Esophagus muscularis mucosa (tissue), 4 donors: ENCODE data around the gene ACER3. TPM values are rescaled to one million over a fixed set of nuclear protein-coding genes. Genes with fewer than 3 reads are reported as not detected.

Source experiments
- DNase-seq: peaks from one replicate; pipeline ENCODE4 v3.0.0-alpha.2; 2017; ENCODE audit errors: extremely low spot score
- H3K27ac ChIP-seq, 4 donors: fragments of 200-600 bp; sonication (generic); replicated peaks in 1 of 4; 1 replicate in 3 of 4; 2 replicates in 1 of 4; pipeline ENCODE4 v1.5.1; 2016 to 2019; ENCODE audit warnings: mild to moderate bottlenecking in 1 of 4
- H3K27me3 ChIP-seq, 4 donors: fragments of 200-600 bp; sonication (generic); one replicate each; pipeline versions ENCODE4 v1.5.1 to v1.6.0; 2016 to 2019
- H3K36me3 ChIP-seq, 4 donors: fragments of 200-600 bp; sonication (generic); one replicate each; pipeline ENCODE4 v1.5.1; 2016 to 2019
- H3K4me1 ChIP-seq, 4 donors: fragments of 200-600 bp; sonication (generic); one replicate each; pipeline ENCODE4 v1.5.1; 2016 to 2019
- H3K4me3 ChIP-seq, 4 donors: fragments of 200-600 bp; sonication (generic); 1 replicate in 2 of 4; 2 replicates in 2 of 4; pipeline ENCODE4 v1.5.1; 2016 to 2019; ENCODE audit warnings: mild to moderate bottlenecking in 4 of 4, moderate library complexity in 1 of 4
- H3K9me3 ChIP-seq, 4 donors: fragments of 200-600 bp; sonication (generic); 1 replicate in 3 of 4; 2 replicates in 1 of 4; pipeline ENCODE4 v1.5.1; 2016 to 2019
- CTCF ChIP-seq, 3 experiments: fragments of 200-600 bp in 2 of 3; fragments of 450-650 bp in 1 of 3; sonication (generic) in 2 of 3; IDR thresholded peaks; one replicate each; pipeline ENCODE4 v1.5.1; 2017 to 2019; ENCODE audit warnings: antibody characterized with exemption in 3 of 3, mild to moderate bottlenecking in 2 of 3, moderate library complexity in 1 of 3
- EP300 ChIP-seq: sonication (generic); formaldehyde crosslinking; IDR thresholded peaks from one replicate; pipeline ENCODE4 v1.6.1; 2017; ENCODE audit warnings: antibody characterized with exemption
- POLR2A ChIP-seq: fragments of 450-650 bp; IDR thresholded peaks from one replicate; pipeline ENCODE4 v1.6.1; 2017; ENCODE audit warnings: antibody characterized with exemption, moderate library complexity, mild to moderate bottlenecking, low read depth
- POLR2AphosphoS5 ChIP-seq, 2 donors: sonication (generic); formaldehyde crosslinking; IDR thresholded peaks; one replicate each; pipeline ENCODE4 v1.6.1; 2017; ENCODE audit warnings: antibody characterized with exemption in 2 of 2
- WGBS: methylation state at CpG from one replicate; pipeline ENCODE4 v1.1.5; 2018; 5-methylcytosine and 5-hydroxymethylcytosine counted together
- intact Hi-C: fragments of 100-400 bp; cut with DNase I; formaldehyde crosslinking; loops from one replicate; pipeline ENCODE4 v1.15.1; 2023
- total RNA-seq, 4 donors: library from RNA; depleted of rRNA; stranded (reverse); fragments of >200 nt; gene quantifications; one replicate each; pipeline versions ENCODE4 v1.1.0 to v1.2.1, GENCODE V29; 2016

The ACER3 gene
- total RNA-seq, 4 donors from 2014 or later: 10.5 to 12.8 (median 11.2) TPM

- Histone ChIP-seq H3K4me1 (peaks cover 13 to 28% (median 26%) of the 10 kb centered on the region in 4 donors), H3K36me3 (no peaks in the 10 kb centered on the region), H3K9me3 (no peaks in the 10 kb centered on the region), H3K27me3 (peaks cover 0 to 11% (median 0%) of the 10 kb centered on the region in 4 donors), H3K27ac (no peak overlapping the region), H3K4me3 (no peak overlapping the region)
- intact Hi-C loops: no loop called here
- TF ChIP-seq POLR2AphosphoS5 (IDR thresholded peaks at IDR 0.05): no peak
- no peak for TF ChIP-seq CTCF (IDR thresholded peaks at IDR 0.05)
- TF ChIP-seq EP300: no peak
- no peak for TF ChIP-seq POLR2A
- WGBS: 76% methylated on average over 3 of the region's 3 CpGs
- no peak for DNase-seq
Observed at GRCh38 chr11:76838678-76839068, 22.0 kb upstream of the ACER3 start.

GRCh38 chr11:76839311-76839710 is 21.4 kb upstream of the ACER3 start:
- WGBS: 63% methylated on average over 1 of the region's 1 CpG
- H3K36me3 ChIP-seq: no peaks in the 10 kb centered on the region
- TF ChIP-seq POLR2AphosphoS5 (IDR thresholded peaks at IDR 0.05) (no peak), POLR2A (no peak), CTCF (IDR thresholded peaks at IDR 0.05) (no peak), EP300 (no peak)
- H3K27ac ChIP-seq: no peak overlapping the region
- H3K9me3 ChIP-seq: no peaks in the 10 kb centered on the region
- peaks cover 0 to 11% (median 0%) of the 10 kb centered on the region in 4 donors for H3K27me3 ChIP-seq
- intact Hi-C loops: no loop called here
- no peak for DNase-seq
- H3K4me1 ChIP-seq: peaks cover 9 to 28% (median 21%) of the 10 kb centered on the region in 4 donors
- H3K4me3 ChIP-seq: no peak overlapping the region

GRCh38 chr11:76841923-76842452 is 18.7 kb upstream of the ACER3 start:
- Histone ChIP-seq H3K4me1 (peaks cover 3 to 17% (median 10%) of the 10 kb centered on the region in 4 donors), H3K9me3 (no peaks in the 10 kb centered on the region), H3K36me3 (no peaks in the 10 kb centered on the region), H3K4me3 (no peak overlapping the region), H3K27me3 (peaks cover 0 to 11% (median 0%) of the 10 kb centered on the region in 4 donors), H3K27ac (no peak overlapping the region)
- no peak for TF ChIP-seq POLR2AphosphoS5 (IDR thresholded peaks at IDR 0.05)
- TF ChIP-seq EP300: no peak
- no peak for TF ChIP-seq POLR2A
- TF ChIP-seq CTCF (IDR thresholded peaks at IDR 0.05): no peak
- no peak for DNase-seq
- intact Hi-C loops: no loop called here
- 89% methylated on average over 4 of the region's 4 CpGs for WGBS

DNA sequence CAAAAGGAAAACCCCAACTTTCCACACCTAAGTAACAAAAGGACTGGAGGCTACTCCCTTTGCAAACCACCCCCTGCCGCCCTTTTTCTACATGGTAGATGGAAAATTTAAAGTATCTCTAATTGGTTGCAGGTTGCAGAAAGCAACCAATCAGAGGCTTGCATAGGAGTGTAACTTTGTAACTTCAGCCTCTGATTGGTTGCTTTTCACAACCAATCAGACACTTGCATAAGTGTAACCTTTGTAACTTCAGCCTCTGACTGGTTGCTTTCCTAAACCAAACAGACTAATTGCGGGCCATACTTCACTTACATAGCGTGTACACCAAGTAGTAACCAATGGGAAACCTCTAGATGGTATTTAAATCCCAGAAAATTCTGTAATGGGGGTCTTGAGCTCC is 16.8 kb upstream of the ACER3 start:
- Histone ChIP-seq H3K27me3 (peaks cover 0 to 11% (median 0%) of the 10 kb centered on the region in 4 donors), H3K27ac (no peak overlapping the region), H3K4me3 (no peak overlapping the region), H3K36me3 (no peaks in the 10 kb centered on the region), H3K9me3 (no peaks in the 10 kb centered on the region), H3K4me1 (peaks cover 0 to 9% (median 7%) of the 10 kb centered on the region in 4 donors)
- intact Hi-C loops: no loop called here
- DNase-seq: no peak
- 94% methylated on average over 3 of the region's 3 CpGs for WGBS
- TF ChIP-seq POLR2AphosphoS5 (IDR thresholded peaks at IDR 0.05) (no peak), EP300 (no peak), CTCF (IDR thresholded peaks at IDR 0.05) (no peak), POLR2A (no peak)

GRCh38 chr11:76844511-76844910 is 16.2 kb upstream of the ACER3 start:
- no peak for DNase-seq
- TF ChIP-seq EP300: no peak
- TF ChIP-seq POLR2AphosphoS5 (IDR thresholded peaks at IDR 0.05): no peak
- Histone ChIP-seq H3K27me3 (peaks cover 0 to 11% (median 0%) of the 10 kb centered on the region in 4 donors), H3K36me3 (no peaks in the 10 kb centered on the region), H3K27ac (no peak overlapping the region), H3K4me1 (peaks cover 0 to 9% (median 7%) of the 10 kb centered on the region in 4 donors), H3K4me3 (no peak overlapping the region), H3K9me3 (no peaks in the 10 kb centered on the region)
- WGBS: 89% methylated on average over 10 of the region's 10 CpGs
- intact Hi-C loops: no loop called here
